B cell (primary cell): Measurements from ENCODE around the gene LGR5. TPM values are rescaled to one million over a fixed set of nuclear protein-coding genes. Genes with fewer than 3 reads are reported as not detected.

ENCODE experiments used
- ATAC-seq: fragments of 200-7000 bp; cut with Tn5 transposase; one replicate; pipeline ENCODE4 v1.10.0; 2021; ENCODE audit warnings: low read depth, mild to moderate bottlenecking, moderate number of reproducible peaks, moderate library complexity
- CTCF ChIA-PET: fragments of 350-600 bp; sonication (Branson Sonifier 250); formaldehyde crosslinking; loops from one replicate; lab custom pipeline; 2021; ENCODE audit warnings: antibody characterized with exemption, inconsistent platforms; lab: Charles Lee
- POLR2A ChIA-PET: fragments of 350-600 bp; sonication (Branson Sonifier 250); formaldehyde crosslinking; loops from one replicate; lab custom pipeline; 2021; ENCODE audit warnings: antibody characterized with exemption; lab: Charles Lee
- DNase-seq: peaks from one replicate; pipeline ENCODE4 v3.0.0; 2013
- H2AFZ ChIP-seq: 2 replicates; pipeline ENCODE4 v1.6.1; 2012; ENCODE audit warnings: mild to moderate bottlenecking, low read depth, low read length; ENCODE audit not compliant: insufficient read depth, poor library complexity, severe bottlenecking
- H3K27ac ChIP-seq, 2 donors: 1 replicate in 1 of 2; 2 replicates in 1 of 2; pipeline ENCODE4 v1.5.1; 2012 to 2013; ENCODE audit warnings: low read length in 2 of 2, mild to moderate bottlenecking in 2 of 2, moderate library complexity in 1 of 2
- H3K27me3 ChIP-seq, 4 experiments: fragments of 200-600 bp in 1 of 4; sonication (generic) in 1 of 4; replicated peaks in 1 of 4; 1 replicate in 2 of 4; 2 replicates in 2 of 4; pipeline versions ENCODE4 v1.6.1 to v1.7.0; 2013 to 2016; ENCODE audit warnings: low read length in 3 of 4, mild to moderate bottlenecking in 2 of 4, mixed read lengths in 1 of 4, moderate library complexity in 1 of 4; ENCODE audit not compliant: insufficient read depth in 4 of 4, control insufficient read depth in 3 of 4; ENCODE audit errors: control extremely low read depth in 1 of 4
- H3K36me3 ChIP-seq, 2 experiments: replicated peaks in 1 of 2; 1 replicate in 1 of 2; 2 replicates in 1 of 2; pipeline versions ENCODE4 v1.6.1 to v1.7.1; 2013; ENCODE audit warnings: low read length in 1 of 2; ENCODE audit not compliant: insufficient read depth in 2 of 2, control insufficient read depth in 1 of 2; ENCODE audit errors: control extremely low read depth in 1 of 2, extremely low read depth in 1 of 2
- H3K4me1 ChIP-seq, 2 donors: fragments of 200-600 bp in 1 of 2; sonication (generic) in 1 of 2; 1 replicate in 1 of 2; 2 replicates in 1 of 2; pipeline versions ENCODE4 v1.5.1 to v1.6.1; 2013 to 2017; ENCODE audit warnings: low read length in 2 of 2; ENCODE audit not compliant: control insufficient read depth in 2 of 2, insufficient read depth in 2 of 2
- H3K4me2 ChIP-seq: replicated peaks from 2 replicates; pipeline ENCODE3; 2012; ENCODE audit warnings: mild to moderate bottlenecking, low read depth, low read length; ENCODE audit not compliant: poor library complexity, severe bottlenecking
- H3K4me3 ChIP-seq, 5 experiments: fragments of 200-600 bp in 1 of 5; sonication (generic) in 1 of 5; 1 replicate in 3 of 5; 2 replicates in 2 of 5; pipeline versions ENCODE4 v1.5.1 to v1.7.0; 2011 to 2016; ENCODE audit warnings: low read length in 4 of 5, mild to moderate bottlenecking in 4 of 5, low read depth in 2 of 5, control low read depth in 1 of 5, moderate library complexity in 1 of 5; ENCODE audit not compliant: insufficient read depth in 1 of 5; ENCODE audit errors: control extremely low read depth in 1 of 5, extremely low read depth in 1 of 5
- H3K79me2 ChIP-seq: fragments of 200-600 bp; sonication (generic); one replicate; pipeline ENCODE4 v1.6.0; 2016; ENCODE audit warnings: low read length; ENCODE audit not compliant: control insufficient read depth, insufficient read depth
- H3K9ac ChIP-seq: fragments of 200-600 bp; sonication (generic); 2 replicates; pipeline ENCODE4 v1.6.1; 2017; ENCODE audit warnings: mild to moderate bottlenecking, low read length, moderate library complexity
- H3K9me3 ChIP-seq, 3 donors: one replicate each; pipeline versions ENCODE4 v1.6.1 to v1.7.1; 2013; ENCODE audit warnings: low read length in 2 of 3; ENCODE audit not compliant: control insufficient read depth in 2 of 3, insufficient read depth in 1 of 3; ENCODE audit errors: control extremely low read depth in 1 of 3
- H4K20me1 ChIP-seq: 2 replicates; pipeline ENCODE4 v1.6.0; 2012; ENCODE audit warnings: mild to moderate bottlenecking, low read length; ENCODE audit not compliant: insufficient read depth, control insufficient read depth, poor library complexity, severe bottlenecking
- H3K27ac Mint-ChIP-seq: one replicate; pipeline ENCODE4 v1.8.0; 2021; ENCODE audit warnings: mixed read lengths
- H3K27me3 Mint-ChIP-seq: one replicate; pipeline ENCODE4 v1.8.0; 2021; ENCODE audit warnings: mixed read lengths
- H3K4me1 Mint-ChIP-seq: one replicate; pipeline ENCODE4 v1.8.0; 2021; ENCODE audit warnings: mixed read lengths
- H3K4me3 Mint-ChIP-seq: one replicate; pipeline ENCODE4 v1.8.0; 2021; ENCODE audit warnings: mixed read lengths
- H3K9me3 Mint-ChIP-seq: one replicate; pipeline ENCODE4 v1.8.0; 2022; ENCODE audit warnings: mixed read lengths; ENCODE audit not compliant: insufficient read depth
- CTCF ChIP-seq: fragments of 200-600 bp; IDR thresholded peaks from one replicate; pipeline ENCODE4 v1.8.0; 2022; ENCODE audit warnings: antibody characterized with exemption, mild to moderate bottlenecking
- EZH2 ChIP-seq: IDR thresholded peaks from 2 replicates; pipeline ENCODE4 v1.6.1; 2012; ENCODE audit warnings: borderline replicate concordance, low read depth, mild to moderate bottlenecking, moderate library complexity, low read length; ENCODE audit not compliant: insufficient read depth, poor library complexity, severe bottlenecking
- WGBS: methylation state at CpG from one replicate; pipeline ENCODE4 v1.1.5; 2013; ENCODE audit warnings: missing lambda C conversion rate; ENCODE audit not compliant: insufficient coverage; 5-methylcytosine and 5-hydroxymethylcytosine counted together
- intact Hi-C: fragments of 100-400 bp; cut with micrococcal nuclease; formaldehyde crosslinking; loops from one replicate; pipeline ENCODE4 v1.10.0; 2022
- polyA plus RNA-seq: library from polyadenylated mRNA; depleted of rRNA; stranded (reverse); fragments of >200 nt; gene quantifications from 2 replicates; pipeline ENCODE4 v1.2.3, GENCODE V29; 2012
- total RNA-seq, 2 donors: library from RNA; stranded (reverse); fragments of 120-200 nt in 1 of 2; gene quantifications; 1 replicate in 1 of 2; 2 replicates in 1 of 2; pipeline versions ENCODE4 v1.2.3 to v1.2.4, GENCODE V29; 2013 to 2022

Gene LGR5
- total and polyA plus RNA-seq, 2 donors (not counting 1 experiment from before 2014, with no cell fraction given): 0.06 TPM; not detected in 1

GRCh38 chr12:71426300-71427047, 13.1 kb upstream of the LGR5 start:
- ATAC-seq (no peak), DNase-seq (no peak)
- Mint-ChIP-seq H3K27ac (no peak overlapping the region), H3K27me3 (peaks cover 29% of the 10 kb centered on the region), H3K9me3 (no peaks in the 10 kb centered on the region), H3K4me1 (no peaks in the 10 kb centered on the region), H3K4me3 (no peak overlapping the region)
- CTCF ChIA-PET: no interaction called here
- Histone ChIP-seq H3K79me2 (no peaks in the 10 kb centered on the region), H3K4me1 (no peaks in the 10 kb centered on the region), H2AFZ (no peak overlapping the region), H3K27me3 (peaks cover 0 to 6% (median 2%) of the 10 kb centered on the region in 4 experiments), H3K9me3 (no peaks in the 10 kb centered on the region), H3K36me3 (no peaks in the 10 kb centered on the region), H3K27ac (no peak overlapping the region), H4K20me1 (no peaks in the 10 kb centered on the region), H3K4me3 (no peak overlapping the region), H3K4me2 (no peak overlapping the region), H3K9ac (no peak overlapping the region)
- POLR2A ChIA-PET: no interaction called here
- intact Hi-C loops: no loop called here
- no CpG with 5 or more reads among the region's 3 CpGs for WGBS
- TF ChIP-seq CTCF (no peak), EZH2 (no peak)

DNA sequence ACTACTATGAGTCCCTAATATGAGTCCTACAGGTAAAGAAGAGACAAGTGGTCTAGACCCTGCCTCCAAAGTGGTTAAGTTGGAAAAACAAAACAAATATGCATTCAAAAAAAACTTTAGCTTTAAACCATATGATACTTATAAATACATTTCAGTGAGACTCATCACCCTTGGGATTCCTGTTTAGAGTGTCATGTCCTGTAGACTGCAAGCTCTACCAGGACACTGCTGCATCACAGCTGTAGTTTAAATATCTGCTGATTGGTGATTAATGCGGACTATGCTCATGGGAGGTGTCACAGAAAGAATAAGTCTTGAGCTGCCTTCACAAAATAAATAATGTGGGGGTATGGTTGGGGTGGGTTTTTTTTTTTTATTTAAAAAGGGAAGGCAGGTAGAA, 8.8 kb upstream of the LGR5 start:
- no peaks in the 10 kb centered on the region for H4K20me1 ChIP-seq
- no peak overlapping the region for H3K27ac ChIP-seq
- H3K36me3 ChIP-seq: no peaks in the 10 kb centered on the region
- H2AFZ ChIP-seq: no peak overlapping the region
- H3K27me3 Mint-ChIP-seq: peaks cover 34% of the 10 kb centered on the region
- peaks cover 0 to 6% (median 2%) of the 10 kb centered on the region in 4 experiments for H3K27me3 ChIP-seq
- peaks cover 2% of the 10 kb centered on the region for H3K9me3 Mint-ChIP-seq
- no peaks in the 10 kb centered on the region for H3K79me2 ChIP-seq
- H3K4me3 ChIP-seq: no peak overlapping the region
- H3K4me1 ChIP-seq: no peaks in the 10 kb centered on the region
- no peak for DNase-seq
- H3K4me3 Mint-ChIP-seq: no peak overlapping the region
- intact Hi-C loops: no loop called here
- POLR2A ChIA-PET: no interaction called here
- no peak for ATAC-seq
- no peaks in the 10 kb centered on the region for H3K4me1 Mint-ChIP-seq
- WGBS: 100% methylated on average over 1 of the region's 1 CpG
- H3K27ac Mint-ChIP-seq: no peak overlapping the region
- no peak overlapping the region for H3K9ac ChIP-seq
- CTCF ChIA-PET: interaction anchor here (0.6 kb wide), 1 partner anchor 15 kb away, joined by 3 read pairs; no protein-coding TSS in a partner anchor
- no peak overlapping the region for H3K4me2 ChIP-seq
- H3K9me3 ChIP-seq: peaks cover 0 to 5% (median 5%) of the 10 kb centered on the region in 3 donors
- no peak for TF ChIP-seq EZH2
- TF ChIP-seq CTCF: no peak
